ENCODE measurements around the gene SOX2.

SOX2 gene

GRCh38 chr3:181727341-181728032, 15.8 kb downstream of the SOX2 start:
- TF ChIP-seq PAX5 (IDR thresholded peaks at IDR 0.05; ENCODE audit: insufficient read depth, low read length, severe bottlenecking) (no peak), POLR2A (IDR thresholded peaks at IDR 0.05; ENCODE audit: low read depth, low read length) (no peak), POU2F2 (IDR thresholded peaks at IDR 0.05; ENCODE audit: low read depth, low read length) (no peak), SPI1 (IDR thresholded peaks at IDR 0.05; ENCODE audit: low read depth, low read length) (no peak), TAF1 (IDR thresholded peaks at IDR 0.05; ENCODE audit: low read depth, low read length) (no peak), POLR2AphosphoS5 (IDR thresholded peaks at IDR 0.05; ENCODE audit: low read depth, low read length) (no peak)
- DNase-seq (ENCODE audit: insufficient read length, low spot score) (no peak), FAIRE-seq (no peak)

- no peak for DNase-seq (ENCODE audit: insufficient read length, low spot score)
- no peak for FAIRE-seq
- no peak for TF ChIP-seq PAX5 (IDR thresholded peaks at IDR 0.05; ENCODE audit: insufficient read depth, low read length, severe bottlenecking)
- no peak for TF ChIP-seq POLR2AphosphoS5 (IDR thresholded peaks at IDR 0.05; ENCODE audit: low read depth, low read length)
- TF ChIP-seq POU2F2 (IDR thresholded peaks at IDR 0.05; ENCODE audit: low read depth, low read length), result no peak
- no peak for TF ChIP-seq POLR2A (IDR thresholded peaks at IDR 0.05; ENCODE audit: low read depth, low read length)
- TF ChIP-seq SPI1 (IDR thresholded peaks at IDR 0.05; ENCODE audit: low read depth, low read length), result no peak
- TF ChIP-seq TAF1 (IDR thresholded peaks at IDR 0.05; ENCODE audit: low read depth, low read length), result no peak
Observed at GRCh38 chr3:181728470-181729340, 17.0 kb downstream of the SOX2 start.

GRCh38 chr3:181729341-181729869, 17.7 kb downstream of the SOX2 start:
- DNase-seq (ENCODE audit: insufficient read length, low spot score), result no peak
- TF ChIP-seq POLR2AphosphoS5 (IDR thresholded peaks at IDR 0.05; ENCODE audit: low read depth, low read length) (no peak), SPI1 (IDR thresholded peaks at IDR 0.05; ENCODE audit: low read depth, low read length) (no peak), TAF1 (IDR thresholded peaks at IDR 0.05; ENCODE audit: low read depth, low read length) (no peak), POU2F2 (IDR thresholded peaks at IDR 0.05; ENCODE audit: low read depth, low read length) (no peak), POLR2A (IDR thresholded peaks at IDR 0.05; ENCODE audit: low read depth, low read length) (no peak), PAX5 (IDR thresholded peaks at IDR 0.05; ENCODE audit: insufficient read depth, low read length, severe bottlenecking) (no peak)
- FAIRE-seq, result no peak

- TF ChIP-seq POLR2A (IDR thresholded peaks at IDR 0.05; ENCODE audit: low read depth, low read length), result no peak
- TF ChIP-seq SPI1 (IDR thresholded peaks at IDR 0.05; ENCODE audit: low read depth, low read length), result no peak
- TF ChIP-seq POU2F2 (IDR thresholded peaks at IDR 0.05; ENCODE audit: low read depth, low read length), result no peak
- no peak for TF ChIP-seq POLR2AphosphoS5 (IDR thresholded peaks at IDR 0.05; ENCODE audit: low read depth, low read length)
- no peak for TF ChIP-seq TAF1 (IDR thresholded peaks at IDR 0.05; ENCODE audit: low read depth, low read length)
- TF ChIP-seq PAX5 (IDR thresholded peaks at IDR 0.05; ENCODE audit: insufficient read depth, low read length, severe bottlenecking), result no peak
- DNase-seq (ENCODE audit: insufficient read length, low spot score) (no peak), FAIRE-seq (no peak)
Observed at GRCh38 chr3:181730316-181730715, 18.6 kb downstream of the SOX2 start.

GRCh38 chr3:181730934-181731333, 19.2 kb downstream of the SOX2 start:
- no peak for DNase-seq (ENCODE audit: insufficient read length, low spot score)
- TF ChIP-seq POU2F2 (IDR thresholded peaks at IDR 0.05; ENCODE audit: low read depth, low read length), result no peak

GRCh38 chr3:181735911-181736310, 24.2 kb downstream of the SOX2 start:
- FAIRE-seq, result no peak
- no peak for TF ChIP-seq TAF1 (IDR thresholded peaks at IDR 0.05; ENCODE audit: low read depth, low read length)
- TF ChIP-seq PAX5 (IDR thresholded peaks at IDR 0.05; ENCODE audit: insufficient read depth, low read length, severe bottlenecking), result no peak
- TF ChIP-seq POLR2A (IDR thresholded peaks at IDR 0.05; ENCODE audit: low read depth, low read length), result no peak
- TF ChIP-seq POU2F2 (IDR thresholded peaks at IDR 0.05; ENCODE audit: low read depth, low read length), result no peak
- no peak for TF ChIP-seq POLR2AphosphoS5 (IDR thresholded peaks at IDR 0.05; ENCODE audit: low read depth, low read length)
- TF ChIP-seq SPI1 (IDR thresholded peaks at IDR 0.05; ENCODE audit: low read depth, low read length), result no peak
- no peak for DNase-seq (ENCODE audit: insufficient read length, low spot score)

More at GRCh38 chr3:181730934-181731333, 19.2 kb downstream of the SOX2 start:
- no peak for FAIRE-seq

- no peak for TF ChIP-seq POLR2A (IDR thresholded peaks at IDR 0.05; ENCODE audit: low read depth, low read length)
- TF ChIP-seq POU2F2 (IDR thresholded peaks at IDR 0.05; ENCODE audit: low read depth, low read length), result no peak
- TF ChIP-seq POLR2AphosphoS5 (IDR thresholded peaks at IDR 0.05; ENCODE audit: low read depth, low read length), result no peak
- TF ChIP-seq PAX5 (IDR thresholded peaks at IDR 0.05; ENCODE audit: insufficient read depth, low read length, severe bottlenecking), result no peak
- TF ChIP-seq TAF1 (IDR thresholded peaks at IDR 0.05; ENCODE audit: low read depth, low read length), result no peak
- no peak for TF ChIP-seq SPI1 (IDR thresholded peaks at IDR 0.05; ENCODE audit: low read depth, low read length)
- DNase-seq (ENCODE audit: insufficient read length, low spot score) (no peak), FAIRE-seq (no peak)
Observed at GRCh38 chr3:181738551-181738950, 26.8 kb downstream of the SOX2 start.

- TF ChIP-seq PAX5 (IDR thresholded peaks at IDR 0.05; ENCODE audit: insufficient read depth, low read length, severe bottlenecking) (no peak), POLR2AphosphoS5 (IDR thresholded peaks at IDR 0.05; ENCODE audit: low read depth, low read length) (no peak), TAF1 (IDR thresholded peaks at IDR 0.05; ENCODE audit: low read depth, low read length) (no peak)
- no peak for FAIRE-seq
- DNase-seq (ENCODE audit: insufficient read length, low spot score), result no peak
Observed at GRCh38 chr3:181739628-181740027, 27.9 kb downstream of the SOX2 start.

- DNase-seq (ENCODE audit: insufficient read length, low spot score), result no peak
- no peak for FAIRE-seq
- TF ChIP-seq POLR2AphosphoS5 (IDR thresholded peaks at IDR 0.05; ENCODE audit: low read depth, low read length), result no peak
- TF ChIP-seq TAF1 (IDR thresholded peaks at IDR 0.05; ENCODE audit: low read depth, low read length), result no peak
- TF ChIP-seq SPI1 (IDR thresholded peaks at IDR 0.05; ENCODE audit: low read depth, low read length), result no peak
Observed at GRCh38 chr3:181741417-181741816, 29.7 kb downstream of the SOX2 start.
